GM23248 (cell line): Measurements from ENCODE around the gene TEX52. TPM values are rescaled to one million over a fixed set of nuclear protein-coding genes. Genes with fewer than 3 reads are reported as not detected.

Source experiments
- DNase-seq: peaks from one replicate; pipeline ENCODE4 v3.0.0-alpha.2; 2015
- H2AFZ ChIP-seq: fragments of 200-600 bp; sonication (generic); 2 replicates; pipeline ENCODE4 v1.6.1; 2016; ENCODE audit warnings: antibody characterized with exemption
- H3F3A ChIP-seq: fragments of 200-600 bp; sonication (generic); 2 replicates; pipeline ENCODE4 v1.6.1; 2016; ENCODE audit warnings: mild to moderate bottlenecking, antibody characterized with exemption, mixed run types; ENCODE audit not compliant: insufficient read depth
- H3K27ac ChIP-seq: fragments of 200-600 bp; sonication (generic); 2 replicates; pipeline ENCODE4 v1.5.1; 2016; ENCODE audit warnings: mild to moderate bottlenecking
- H3K27me3 ChIP-seq: fragments of 200-600 bp; sonication (generic); replicated peaks from 2 replicates; pipeline ENCODE4 v1.6.1; 2016; ENCODE audit warnings: mild to moderate bottlenecking; ENCODE audit not compliant: insufficient read depth
- H3K36me3 ChIP-seq: fragments of 200-600 bp; sonication (generic); 2 replicates; pipeline ENCODE4 v1.6.1; 2016; ENCODE audit warnings: low read depth, mild to moderate bottlenecking
- H3K4me1 ChIP-seq: fragments of 200-600 bp; sonication (generic); 2 replicates; pipeline ENCODE4 v1.6.1; 2016; ENCODE audit warnings: mild to moderate bottlenecking; ENCODE audit not compliant: insufficient read depth
- H3K4me2 ChIP-seq: fragments of 200-600 bp; sonication (generic); one replicate; pipeline ENCODE4 v1.6.1; 2016; ENCODE audit warnings: mild to moderate bottlenecking; ENCODE audit not compliant: unreplicated experiment
- H3K4me3 ChIP-seq: fragments of 200-600 bp; sonication (generic); 2 replicates; pipeline ENCODE4 v1.5.1; 2016; ENCODE audit warnings: mild to moderate bottlenecking
- H3K79me2 ChIP-seq: fragments of 200-600 bp; sonication (generic); 2 replicates; pipeline ENCODE4 v1.6.1; 2016; ENCODE audit warnings: mild to moderate bottlenecking; ENCODE audit not compliant: insufficient read depth
- H3K9ac ChIP-seq: fragments of 200-600 bp; sonication (generic); 2 replicates; pipeline ENCODE4 v1.6.1; 2016; ENCODE audit warnings: mild to moderate bottlenecking
- H3K9me2 ChIP-seq: fragments of 200-600 bp; sonication (generic); 2 replicates; pipeline ENCODE4 v1.6.1; 2016; ENCODE audit warnings: mixed run types, mild to moderate bottlenecking, moderate library complexity; ENCODE audit not compliant: insufficient read depth
- H3K9me3 ChIP-seq: fragments of 200-600 bp; sonication (generic); one replicate; pipeline ENCODE4 v1.6.1; 2017; ENCODE audit warnings: low read depth
- H4K20me1 ChIP-seq: fragments of 200-600 bp; sonication (generic); 2 replicates; pipeline ENCODE4 v1.6.0; 2016; ENCODE audit not compliant: insufficient read depth
- EZH2 ChIP-seq: fragments of 200-600 bp; sonication (generic); IDR thresholded peaks from 2 replicates; pipeline ENCODE4 v1.6.1; 2018; ENCODE audit warnings: antibody characterized with exemption, mild to moderate bottlenecking; ENCODE audit not compliant: insufficient read depth, poor library complexity, severe bottlenecking
- EZH2phosphoT487 ChIP-seq: fragments of 200-600 bp; sonication (generic); IDR thresholded peaks from 2 replicates; pipeline ENCODE4 v1.6.1; 2018; ENCODE audit warnings: antibody characterized with exemption, moderate library complexity, mild to moderate bottlenecking, low read depth; ENCODE audit not compliant: insufficient read depth
- whole genome bisulfite sequencing, 2 experiments: methylation state at CpG; one replicate each; pipeline ENCODE4 v1.1.6; 2015 to 2017; ENCODE audit warnings: low lambda C conversion rate in 2 of 2, low coverage in 1 of 2; ENCODE audit errors: missing lambda C conversion rate in 2 of 2; 5-methylcytosine and 5-hydroxymethylcytosine counted together
- in situ Hi-C: fragments of 300-500 bp; cut with MboI; formaldehyde crosslinking; loops from 2 replicates; pipeline ENCODE4 v1.15.0; 2020
- polyA plus RNA-seq: library from polyadenylated mRNA; unstranded; fragments of >200 nt; fragmentation: Nextera tagmentation; extraction: Ambion mirVana; gene quantifications from 2 replicates; pipeline ENCODE4 v1.2.1, GENCODE V29; 2016
- total RNA-seq: library from RNA; depleted of rRNA; stranded (reverse); fragments of >200 nt; shearing (Covaris generic); gene quantifications from 2 replicates; pipeline ENCODE4 v1.2.3, GENCODE V29; 2014

Gene TEX52
- total and polyA plus RNA-seq, 2 experiments from 2014 or later = not detected

DNA sequence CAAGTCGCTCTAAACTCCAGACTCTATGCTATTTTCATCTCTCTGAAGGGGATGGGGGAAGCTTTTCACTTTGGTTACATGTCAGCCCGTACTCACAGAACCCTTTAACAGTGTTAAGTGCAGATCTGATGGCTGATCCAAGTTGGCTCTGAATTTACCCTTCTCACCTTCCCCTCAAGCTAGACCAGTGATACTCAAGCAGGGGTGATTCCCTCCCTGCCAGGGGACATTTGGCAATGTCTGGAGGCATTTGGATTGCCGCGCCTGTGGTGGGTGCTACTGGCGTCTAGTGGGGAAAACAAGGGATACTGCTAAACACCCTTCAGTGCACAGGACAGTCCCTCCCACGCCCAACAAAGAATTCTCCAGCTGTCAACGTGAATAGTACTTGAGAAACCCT is 6.0 kb upstream of the TEX52 start:
- no peaks in the 10 kb centered on the region for H3K36me3 ChIP-seq
- WGBS, 2 experiments = 85 to 87% methylated on average over 7 of the region's 7 CpGs
- no peak overlapping the region for H3K4me3 ChIP-seq
- no peak overlapping the region for H3K9ac ChIP-seq
- H3K79me2 ChIP-seq = no peaks in the 10 kb centered on the region
- H2AFZ ChIP-seq = no peak overlapping the region
- DNase-seq = no peak
- no peaks in the 10 kb centered on the region for H3K4me1 ChIP-seq
- in situ Hi-C loops = no loop called here
- H3K9me2 ChIP-seq = no peaks in the 10 kb centered on the region
- H3K4me2 ChIP-seq = no peak overlapping the region
- TF ChIP-seq EZH2 (no peak), EZH2phosphoT487 (no peak)
- H4K20me1 ChIP-seq = no peaks in the 10 kb centered on the region
- no peaks in the 10 kb centered on the region for H3K9me3 ChIP-seq
- no peaks in the 10 kb centered on the region for H3F3A ChIP-seq
- no peaks in the 10 kb centered on the region for H3K27me3 ChIP-seq
- no peak overlapping the region for H3K27ac ChIP-seq

DNA sequence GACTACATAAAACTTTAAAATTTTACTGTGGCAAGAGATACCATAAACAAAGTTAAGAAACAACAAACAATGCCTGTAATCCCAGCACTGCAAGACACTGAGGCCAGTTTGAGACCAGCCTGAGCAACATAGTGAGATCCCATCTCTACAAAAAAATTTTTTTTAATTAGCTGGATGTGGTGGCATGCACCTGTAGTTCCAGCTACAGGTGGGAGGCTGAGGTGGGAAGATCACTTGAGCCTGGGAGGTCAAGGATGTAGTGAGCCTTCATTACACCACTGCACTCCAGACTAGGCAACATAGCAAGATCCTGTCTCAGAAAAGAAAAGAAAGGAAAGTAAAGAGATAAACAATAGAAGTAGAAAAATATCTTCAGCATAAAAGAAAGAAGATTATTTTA is 3.3 kb upstream of the TEX52 start:
- Histone ChIP-seq H4K20me1 (no peaks in the 10 kb centered on the region), H3K36me3 (no peaks in the 10 kb centered on the region), H3K4me2 (no peak overlapping the region), H3K79me2 (no peaks in the 10 kb centered on the region), H3K9me3 (no peaks in the 10 kb centered on the region), H3K9me2 (no peaks in the 10 kb centered on the region), H3K27ac (no peak overlapping the region), H3K4me3 (no peak overlapping the region), H3K27me3 (no peaks in the 10 kb centered on the region), H3K4me1 (no peaks in the 10 kb centered on the region), H3K9ac (no peak overlapping the region), H3F3A (no peaks in the 10 kb centered on the region), H2AFZ (no peak overlapping the region)
- DNase-seq = no peak
- TF ChIP-seq EZH2phosphoT487 (no peak), EZH2 (no peak)
- in situ Hi-C loops = no loop called here

DNA sequence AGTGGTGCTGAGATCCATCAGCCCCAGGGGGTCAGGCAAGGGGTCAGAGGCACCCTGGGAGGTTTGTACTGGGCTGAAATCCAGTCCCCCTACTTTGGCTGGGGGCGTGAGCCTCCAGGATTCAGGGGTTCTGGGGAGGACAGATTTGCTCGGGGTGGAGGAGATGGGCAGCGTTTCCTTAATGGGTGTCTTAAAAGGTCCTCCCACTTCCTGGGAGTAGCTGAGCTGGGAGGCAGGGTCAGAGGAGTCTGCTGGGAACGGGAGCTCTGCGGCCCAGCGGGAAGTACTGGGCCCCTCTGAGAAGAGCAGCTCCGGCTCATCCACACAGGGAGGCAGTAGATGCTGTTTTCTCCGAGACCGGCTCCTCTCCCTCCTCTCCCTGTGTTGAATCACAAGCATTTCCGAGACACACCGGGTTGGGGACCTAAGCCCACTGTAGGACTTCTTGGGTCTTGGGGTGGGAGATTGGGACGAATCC is 2.1 kb upstream of the TEX52 start:
- H2AFZ ChIP-seq = no peak overlapping the region
- no peaks in the 10 kb centered on the region for H3K79me2 ChIP-seq
- no peaks in the 10 kb centered on the region for H3F3A ChIP-seq
- no peak overlapping the region for H3K9ac ChIP-seq
- no peaks in the 10 kb centered on the region for H3K4me1 ChIP-seq
- no peak for TF ChIP-seq EZH2
- no peak for TF ChIP-seq EZH2phosphoT487
- DNase-seq = no peak
- H3K4me3 ChIP-seq = no peak overlapping the region
- H3K9me3 ChIP-seq = no peaks in the 10 kb centered on the region
- no peaks in the 10 kb centered on the region for H3K36me3 ChIP-seq
- no peaks in the 10 kb centered on the region for H3K9me2 ChIP-seq
- WGBS, 2 experiments = 87 to 90% methylated on average over 12 of the region's 12 CpGs
- no peaks in the 10 kb centered on the region for H4K20me1 ChIP-seq
- in situ Hi-C loops = no loop called here
- H3K4me2 ChIP-seq = no peak overlapping the region
- no peak overlapping the region for H3K27ac ChIP-seq
- no peaks in the 10 kb centered on the region for H3K27me3 ChIP-seq

DNA sequence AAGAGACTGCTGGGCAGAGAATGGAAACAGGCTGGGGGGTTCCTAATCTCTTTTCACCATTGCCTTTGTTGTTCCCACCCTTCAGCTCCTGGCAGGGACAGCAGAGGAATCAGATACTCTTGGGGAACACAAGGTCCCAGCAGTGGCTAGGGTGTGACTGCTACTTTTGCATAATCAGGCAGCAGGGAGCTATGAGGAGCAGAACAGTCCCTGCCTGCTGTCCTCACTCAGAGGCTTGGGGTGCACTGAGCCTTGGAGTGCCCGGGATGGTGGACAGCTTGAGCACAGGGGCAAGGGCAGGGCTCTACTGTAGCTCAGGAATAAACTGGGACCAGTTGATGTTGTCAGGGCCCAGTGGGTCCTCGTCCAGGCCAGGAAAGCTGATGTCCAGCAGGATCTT is 1.5 kb upstream of the TEX52 start:
- Histone ChIP-seq H3K4me1 (no peaks in the 10 kb centered on the region), H3K9me2 (no peaks in the 10 kb centered on the region), H2AFZ (no peak overlapping the region), H3K27me3 (no peaks in the 10 kb centered on the region), H3K27ac (no peak overlapping the region), H3F3A (no peaks in the 10 kb centered on the region), H3K4me3 (no peak overlapping the region), H4K20me1 (no peaks in the 10 kb centered on the region), H3K9ac (no peak overlapping the region), H3K79me2 (no peaks in the 10 kb centered on the region), H3K9me3 (no peaks in the 10 kb centered on the region), H3K36me3 (no peaks in the 10 kb centered on the region), H3K4me2 (no peak overlapping the region)
- no peak for DNase-seq
- 85 to 86% methylated on average over 2 of the region's 2 CpGs for WGBS, 2 experiments
- TF ChIP-seq EZH2 = no peak
- TF ChIP-seq EZH2phosphoT487 = no peak
- in situ Hi-C loops = no loop called here

DNA sequence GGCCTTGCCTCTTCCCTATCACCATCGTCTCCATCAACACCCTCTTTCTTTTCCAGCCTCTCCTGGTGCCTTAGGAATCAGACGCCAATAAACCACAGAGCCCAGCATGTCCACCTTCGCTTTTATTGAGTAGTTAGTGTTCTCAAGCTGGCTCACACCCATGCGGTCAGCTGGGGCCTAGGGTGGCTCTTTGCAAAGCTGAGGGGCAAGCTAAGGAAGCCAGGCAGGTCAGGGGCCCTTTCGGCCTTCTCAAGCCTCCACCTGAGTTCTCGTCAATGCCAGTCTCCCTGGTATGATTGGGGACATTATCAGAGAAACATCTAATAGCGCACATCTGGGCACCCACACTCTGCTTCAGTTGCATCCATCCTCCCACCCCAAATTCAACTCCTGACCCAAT is 737 bp upstream of the TEX52 start:
- 94 to 96% methylated on average over 7 of the region's 7 CpGs for WGBS, 2 experiments
- H3K4me1 ChIP-seq = no peaks in the 10 kb centered on the region
- H3K36me3 ChIP-seq = no peaks in the 10 kb centered on the region
- no peak overlapping the region for H3K4me3 ChIP-seq
- H3K9ac ChIP-seq = no peak overlapping the region
- no peaks in the 10 kb centered on the region for H3F3A ChIP-seq
- H3K4me2 ChIP-seq = no peak overlapping the region
- no peaks in the 10 kb centered on the region for H3K79me2 ChIP-seq
- no peaks in the 10 kb centered on the region for H3K9me3 ChIP-seq
- H2AFZ ChIP-seq = no peak overlapping the region
- no peaks in the 10 kb centered on the region for H3K27me3 ChIP-seq
- in situ Hi-C loops = no loop called here
- no peak for DNase-seq
- H4K20me1 ChIP-seq = no peaks in the 10 kb centered on the region
- H3K9me2 ChIP-seq = no peaks in the 10 kb centered on the region
- H3K27ac ChIP-seq = no peak overlapping the region
- TF ChIP-seq EZH2phosphoT487 (no peak), EZH2 (no peak)
